Motor neuron (in vitro differentiated cells): ENCODE measurements around the gene GAS2L3. TPM values are rescaled to one million over a fixed set of nuclear protein-coding genes. Genes with fewer than 3 reads are reported as not detected.
"Not testable (repeated sequence)": the region's sequence is repeated elsewhere in the genome, so short reads cannot be mapped to it uniquely, and the experiment has no call there.

ENCODE experiments used
- ATAC-seq, 8 experiments: fragments of 200-7000 bp; cut with Tn5 transposase; replicated peaks in 6 of 8; 2 replicates each; pipeline ENCODE4 v1.8.0; 2021; ENCODE audit warnings: mild to moderate bottlenecking in 8 of 8, moderate library complexity in 8 of 8
- H3K27ac ChIP-seq, 2 donors: fragments of 250-450 bp; sonication (Bioruptor Pico); 2 replicates each; pipeline ENCODE4 v1.9.0; 2021; ENCODE audit warnings: antibody characterized with exemption in 2 of 2, mild to moderate bottlenecking in 2 of 2, moderate library complexity in 1 of 2
- H3K4me1 ChIP-seq, 2 donors: fragments of 250-450 bp; sonication (Bioruptor Pico); replicated peaks in 1 of 2; 2 replicates each; pipeline ENCODE4 v1.6.1; 2021; ENCODE audit warnings: antibody characterized with exemption in 2 of 2, mild to moderate bottlenecking in 2 of 2, moderate library complexity in 1 of 2
- H3K4me3 ChIP-seq, 5 donors: fragments of 250-450 bp; sonication (Bioruptor Pico); 2 replicates each; pipeline ENCODE4 v1.9.0; 2021; ENCODE audit warnings: antibody characterized with exemption in 5 of 5, mild to moderate bottlenecking in 5 of 5, moderate library complexity in 4 of 5
- WGBS, 10 experiments: fragments of 450-650 bp; shearing (Covaris generic); methylation state at CpG; one replicate each; pipeline ENCODE4 v1.0.0; 2022; 5-methylcytosine and 5-hydroxymethylcytosine counted together
- in situ Hi-C, 9 experiments: fragments of 400-800 bp; cut with MboI; loops; one replicate each; pipeline ENCODE4 v1.15.0; 2021; ENCODE audit warnings: low sequenced_read_pairs in 9 of 9, low pct_unique_long_range_greater_than_20kb in 2 of 9; ENCODE audit not compliant: unreplicated experiment in 9 of 9
- total RNA-seq, 8 experiments: library from RNA; unstranded; fragments of 300-600 nt; gene quantifications; 2 replicates each; pipeline versions ENCODE4 v1.2.3 to v1.2.4, GENCODE V29; 2022

The GAS2L3 gene
- total RNA-seq, 8 experiments from 2014 or later = 1.2 to 21.6 (median 8.1) TPM

GRCh38 chr12:100578923-100579322, 5.4 kb downstream of the GAS2L3 start:
- Histone ChIP-seq H3K4me1 (no peaks in the 10 kb centered on the region), H3K4me3 (no peak overlapping the region), H3K27ac (no peak overlapping the region)
- in situ Hi-C loops = no loop called here
- 90 to 100% (median 98%) methylated on average over 1 to 5 of the region's 5 CpGs; no CpG with 5 or more reads in 1 of the 10 experiments for WGBS, 10 experiments
- ATAC-seq = no peak

- 50 to 100% (median 85%) methylated on average over 1 to 2 of the region's 2 CpGs; no CpG with 5 or more reads in 3 of the 10 experiments for WGBS, 10 experiments
- no peak overlapping the region for H3K27ac ChIP-seq
- no peak overlapping the region for H3K4me3 ChIP-seq
- no peaks in the 10 kb centered on the region for H3K4me1 ChIP-seq
- no peak for ATAC-seq
- in situ Hi-C loops = no loop called here
Observed at GRCh38 chr12:100579844-100580243, 6.4 kb downstream of the GAS2L3 start.

- 71 to 100% (median 93%) methylated on average over 1 to 3 of the region's 3 CpGs for WGBS, 10 experiments
- ATAC-seq = no peak
- H3K4me1 ChIP-seq = no peaks in the 10 kb centered on the region
- no peak overlapping the region for H3K4me3 ChIP-seq
- no peak overlapping the region for H3K27ac ChIP-seq
- in situ Hi-C loops = no loop called here
Observed at GRCh38 chr12:100584256-100584655, 10.8 kb downstream of the GAS2L3 start.

- no peak for ATAC-seq
- H3K4me3 ChIP-seq = no peak overlapping the region
- WGBS, 10 experiments = 92 to 100% (median 96%) methylated on average over 1 to 4 of the region's 4 CpGs; no CpG with 5 or more reads in 1 of the 10 experiments
- H3K4me1 ChIP-seq = peaks cover 9 to 15% of the 10 kb centered on the region in 2 donors
- H3K27ac ChIP-seq = no peak overlapping the region
- in situ Hi-C loops = no loop called here
Observed at GRCh38 chr12:100591979-100592378, 18.5 kb downstream of the GAS2L3 start.

GRCh38 chr12:100593490-100593889, 20.0 kb downstream of the GAS2L3 start:
- 4 to 58% (median 32%) methylated on average over 2 to 5 of the region's 5 CpGs; no CpG with 5 or more reads in 1 of the 10 experiments for WGBS, 10 experiments
- in situ Hi-C loops = no loop called here
- no peak overlapping the region for H3K27ac ChIP-seq
- peak in 5 of 8 experiments; percentile 24 to 76 (median 31) for ATAC-seq
- H3K4me1 ChIP-seq = peaks cover 9 to 15% of the 10 kb centered on the region in 2 donors
- peak overlapping the region in 1 of 5 donors; percentile 14 for H3K4me3 ChIP-seq

GRCh38 chr12:100601626-100602025, 28.1 kb downstream of the GAS2L3 start:
- H3K27ac ChIP-seq = no peak overlapping the region
- H3K4me1 ChIP-seq = peaks cover 0 to 1% of the 10 kb centered on the region in 2 donors
- no peak for ATAC-seq
- in situ Hi-C loops = no loop called here
- 40 to 100% (median 87%) methylated on average over 1 of the region's 1 CpG for WGBS, 10 experiments
- H3K4me3 ChIP-seq = no peak overlapping the region

- WGBS, 10 experiments = 57 to 100% (median 100%) methylated on average over 1 of the region's 1 CpG; no CpG with 5 or more reads in 4 of the 10 experiments
- in situ Hi-C loops, H3K27ac ChIP-seq: not testable (repeated sequence)
Observed at GRCh38 chr12:100602997-100603396, 29.5 kb downstream of the GAS2L3 start.

GRCh38 chr12:100608776-100609175, 35.3 kb downstream of the GAS2L3 start:
- H3K4me3 ChIP-seq = no peak overlapping the region
- in situ Hi-C loops = no loop called here
- H3K27ac ChIP-seq = no peak overlapping the region
- no peak for ATAC-seq
- H3K4me1 ChIP-seq = no peaks in the 10 kb centered on the region
- WGBS, 10 experiments = 100% methylated on average over 1 of the region's 1 CpG; no CpG with 5 or more reads in 8 of the 10 experiments

More at GRCh38 chr12:100602997-100603396, 29.5 kb downstream of the GAS2L3 start:
- not testable (repeated sequence) for H3K4me1 ChIP-seq, H3K4me3 ChIP-seq, ATAC-seq

- in situ Hi-C loops = no loop called here
- no peak overlapping the region for H3K27ac ChIP-seq
- H3K4me1 ChIP-seq = no peaks in the 10 kb centered on the region
- 75 to 100% (median 88%) methylated on average over 1 to 3 of the region's 4 CpGs; no CpG with 5 or more reads in 1 of the 10 experiments for WGBS, 10 experiments
- no peak overlapping the region for H3K4me3 ChIP-seq
- no peak for ATAC-seq
Observed at GRCh38 chr12:100610666-100611430, 37.4 kb downstream of the GAS2L3 start.

GRCh38 chr12:100612606-100613005, 39.1 kb downstream of the GAS2L3 start:
- 60 to 100% (median 90%) methylated on average over 1 to 3 of the region's 3 CpGs; no CpG with 5 or more reads in 2 of the 10 experiments for WGBS, 10 experiments
- Histone ChIP-seq H3K4me3 (no peak overlapping the region), H3K27ac (no peak overlapping the region), H3K4me1 (no peaks in the 10 kb centered on the region)
- in situ Hi-C loops = no loop called here
- peak in 3 of 8 experiments; percentile 37 to 70 (median 60) for ATAC-seq

- H3K27ac ChIP-seq = no peak overlapping the region
- H3K4me1 ChIP-seq = no peaks in the 10 kb centered on the region
- in situ Hi-C loops = no loop called here
- H3K4me3 ChIP-seq = no peak overlapping the region
- ATAC-seq = no peak
- 82 to 100% (median 93%) methylated on average over 1 to 4 of the region's 4 CpGs; no CpG with 5 or more reads in 3 of the 10 experiments for WGBS, 10 experiments
Observed at GRCh38 chr12:100624571-100624970, 51.1 kb downstream of the GAS2L3 start.

GRCh38 chr12:100632445-100632892, 59.0 kb downstream of the GAS2L3 start:
- Histone ChIP-seq H3K4me3 (no peak overlapping the region), H3K4me1 (no peaks in the 10 kb centered on the region), H3K27ac (no peak overlapping the region)
- no peak for ATAC-seq
- 33 to 100% (median 68%) methylated on average over 1 to 4 of the region's 4 CpGs for WGBS, 10 experiments
- in situ Hi-C loops = no loop called here

GRCh38 chr12:100633082-100633785, 59.8 kb downstream of the GAS2L3 start:
- WGBS, 10 experiments = 79 to 100% (median 87%) methylated on average over 1 to 9 of the region's 11 CpGs; no CpG with 5 or more reads in 3 of the 10 experiments
- H3K4me1 ChIP-seq, in situ Hi-C loops, H3K27ac ChIP-seq, ATAC-seq, H3K4me3 ChIP-seq: not testable (repeated sequence)
